Skeletal muscle cell (primary cell): ENCODE measurements around the gene ADAMTS12.
A peak's percentile ranks its signal among the peaks of the same experiment; 100 is the strongest.

Experiments
- DNase-seq: peaks from one replicate; pipeline ENCODE4 v3.0.0-alpha.2; 2010; ENCODE audit warnings: low read depth
- H3K4me3 ChIP-seq: 2 replicates; pipeline ENCODE4 v1.5.1; 2011; ENCODE audit warnings: low read depth, mild to moderate bottlenecking, control low read depth, low read length, moderate library complexity

Gene ADAMTS12

GRCh38 chr5:33692980-33693379 is 198.8 kb downstream of the ADAMTS12 start:
- H3K4me3 ChIP-seq = no peak overlapping the region
- no peak for DNase-seq

GRCh38 chr5:33691856-33692255 is 199.9 kb downstream of the ADAMTS12 start:
- no peak overlapping the region for H3K4me3 ChIP-seq
- DNase-seq = no peak

GRCh38 chr5:33690374-33691135 is 201.2 kb downstream of the ADAMTS12 start:
- DNase-seq = peak; percentile 93
- no peak overlapping the region for H3K4me3 ChIP-seq

- H3K4me3 ChIP-seq = no peak overlapping the region
- no peak for DNase-seq
Measured at GRCh38 chr5:33688526-33688925, 203.3 kb downstream of the ADAMTS12 start.

GRCh38 chr5:33688066-33688465 is 203.7 kb downstream of the ADAMTS12 start:
- DNase-seq = no peak
- H3K4me3 ChIP-seq = no peak overlapping the region

- no peak overlapping the region for H3K4me3 ChIP-seq
- no peak for DNase-seq
Measured at GRCh38 chr5:33685873-33686755, 205.7 kb downstream of the ADAMTS12 start.

GRCh38 chr5:33684496-33685159 is 207.2 kb downstream of the ADAMTS12 start:
- no peak overlapping the region for H3K4me3 ChIP-seq
- DNase-seq = no peak

GRCh38 chr5:33679791-33680190 is 212.0 kb downstream of the ADAMTS12 start:
- DNase-seq = peak; percentile 68
- no peak overlapping the region for H3K4me3 ChIP-seq

GRCh38 chr5:33675958-33676464 is 215.8 kb downstream of the ADAMTS12 start:
- no peak overlapping the region for H3K4me3 ChIP-seq
- no peak for DNase-seq

- DNase-seq = no peak
- no peak overlapping the region for H3K4me3 ChIP-seq
Measured at GRCh38 chr5:33671700-33672291, 220.0 kb downstream of the ADAMTS12 start.

- DNase-seq = peak; percentile 54
- H3K4me3 ChIP-seq = no peak overlapping the region
Measured at GRCh38 chr5:33662722-33663427, 228.9 kb downstream of the ADAMTS12 start.

GRCh38 chr5:33659526-33660169 is 232.1 kb downstream of the ADAMTS12 start:
- DNase-seq = no peak
- no peak overlapping the region for H3K4me3 ChIP-seq

GRCh38 chr5:33657804-33658440 is 233.9 kb downstream of the ADAMTS12 start:
- H3K4me3 ChIP-seq = no peak overlapping the region
- DNase-seq = no peak

- H3K4me3 ChIP-seq = no peak overlapping the region
- DNase-seq = no peak
Measured at GRCh38 chr5:33657176-33657575, 234.6 kb downstream of the ADAMTS12 start.

- no peak for DNase-seq
- H3K4me3 ChIP-seq = no peak overlapping the region
Measured at GRCh38 chr5:33650911-33651310, 240.9 kb downstream of the ADAMTS12 start.

GRCh38 chr5:33649549-33650482 is 242.0 kb downstream of the ADAMTS12 start:
- H3K4me3 ChIP-seq = no peak overlapping the region
- peak; percentile 66 for DNase-seq
